Mesothelial cell of epicardium (in vitro differentiated cells): ENCODE results near the gene LRRC17. TPM values are rescaled to one million over a fixed set of nuclear protein-coding genes. Genes with fewer than 3 reads are reported as not detected.

Experiments
- DNase-seq, 2 experiments: peaks; one replicate each; pipeline ENCODE4 v3.0.0; 2021; ENCODE audit warnings: low spot score in 2 of 2; ENCODE audit not compliant: unreplicated experiment in 2 of 2
- H3K27ac Mint-ChIP-seq: 2 replicates; pipeline ENCODE4 v1.8.0; 2021; ENCODE audit warnings: mixed read lengths
- H3K27me3 Mint-ChIP-seq: 2 replicates; pipeline ENCODE4 v1.8.0; 2021; ENCODE audit warnings: low read depth, mixed read lengths
- H3K36me3 Mint-ChIP-seq: 2 replicates; pipeline ENCODE4 v1.8.0; 2021; ENCODE audit warnings: mixed read lengths
- H3K4me1 Mint-ChIP-seq: 2 replicates; pipeline ENCODE4 v1.8.0; 2021; ENCODE audit warnings: mixed read lengths
- H3K4me3 Mint-ChIP-seq: 2 replicates; pipeline ENCODE4 v1.8.0; 2021; ENCODE audit warnings: mild to moderate bottlenecking, moderate library complexity, mixed read lengths
- H3K9me3 Mint-ChIP-seq: 2 replicates; pipeline ENCODE4 v1.8.0; 2021; ENCODE audit warnings: mixed read lengths
- total RNA-seq: library from RNA; stranded (reverse); gene quantifications from 3 replicates; pipeline ENCODE4 v1.2.1, GENCODE V29; 2021
- TF ChIP-seq, protein P1 (sequence below): fragments of 200-600 bp; sonication (generic); IDR thresholded peaks from one replicate; pipeline ENCODE4 v1.5.0; 2021; ENCODE audit warnings: antibody characterized with exemption; ENCODE audit not compliant: unreplicated experiment

LRRC17 gene
- total RNA-seq, 1 donor from 2014 or later = 43.1 TPM

DNA sequence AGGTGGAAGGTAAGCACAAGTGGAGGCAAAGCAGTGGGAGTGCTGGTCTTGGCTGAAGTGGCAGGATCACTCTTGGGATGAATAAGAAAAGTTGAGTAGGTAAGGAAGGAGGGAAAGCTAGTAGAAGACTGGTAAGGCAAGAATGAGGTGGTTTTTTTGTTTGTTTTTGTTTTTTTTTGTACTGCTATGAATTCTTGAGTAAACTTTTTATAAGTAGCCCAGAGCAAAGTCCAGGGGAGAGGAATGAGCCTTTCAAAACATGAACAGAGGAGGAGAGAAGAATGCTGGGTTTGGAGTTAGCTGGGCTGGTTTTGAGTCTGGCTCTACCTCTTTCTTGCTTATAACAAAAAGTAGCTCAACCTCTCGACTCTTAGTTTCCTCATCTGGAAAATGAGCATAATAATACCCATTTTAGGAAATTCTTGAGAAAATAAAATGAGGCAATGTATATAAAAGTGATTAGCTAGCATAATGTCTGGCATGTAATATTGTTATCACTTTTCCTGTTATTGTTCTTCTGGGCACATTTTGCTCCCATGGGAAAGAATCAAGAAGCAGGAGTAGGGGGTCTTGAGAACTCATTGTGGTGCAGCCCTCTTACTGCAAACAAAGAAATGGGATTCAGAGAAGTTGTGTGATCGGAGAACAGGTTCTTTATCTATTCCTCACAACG is 24.1 kb upstream of the LRRC17 start:
- peaks cover 32% of the 10 kb centered on the region for H3K4me1 Mint-ChIP-seq
- no peaks in the 10 kb centered on the region for H3K9me3 Mint-ChIP-seq
- TF ChIP-seq, protein P1, sequence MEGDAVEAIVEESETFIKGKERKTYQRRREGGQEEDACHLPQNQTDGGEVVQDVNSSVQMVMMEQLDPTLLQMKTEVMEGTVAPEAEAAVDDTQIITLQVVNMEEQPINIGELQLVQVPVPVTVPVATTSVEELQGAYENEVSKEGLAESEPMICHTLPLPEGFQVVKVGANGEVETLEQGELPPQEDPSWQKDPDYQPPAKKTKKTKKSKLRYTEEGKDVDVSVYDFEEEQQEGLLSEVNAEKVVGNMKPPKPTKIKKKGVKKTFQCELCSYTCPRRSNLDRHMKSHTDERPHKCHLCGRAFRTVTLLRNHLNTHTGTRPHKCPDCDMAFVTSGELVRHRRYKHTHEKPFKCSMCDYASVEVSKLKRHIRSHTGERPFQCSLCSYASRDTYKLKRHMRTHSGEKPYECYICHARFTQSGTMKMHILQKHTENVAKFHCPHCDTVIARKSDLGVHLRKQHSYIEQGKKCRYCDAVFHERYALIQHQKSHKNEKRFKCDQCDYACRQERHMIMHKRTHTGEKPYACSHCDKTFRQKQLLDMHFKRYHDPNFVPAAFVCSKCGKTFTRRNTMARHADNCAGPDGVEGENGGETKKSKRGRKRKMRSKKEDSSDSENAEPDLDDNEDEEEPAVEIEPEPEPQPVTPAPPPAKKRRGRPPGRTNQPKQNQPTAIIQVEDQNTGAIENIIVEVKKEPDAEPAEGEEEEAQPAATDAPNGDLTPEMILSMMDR = no peak
- H3K36me3 Mint-ChIP-seq = no peaks in the 10 kb centered on the region
- H3K27me3 Mint-ChIP-seq = no peaks in the 10 kb centered on the region
- H3K27ac Mint-ChIP-seq = no peak overlapping the region
- DNase-seq = no peak
- H3K4me3 Mint-ChIP-seq = no peak overlapping the region

DNA sequence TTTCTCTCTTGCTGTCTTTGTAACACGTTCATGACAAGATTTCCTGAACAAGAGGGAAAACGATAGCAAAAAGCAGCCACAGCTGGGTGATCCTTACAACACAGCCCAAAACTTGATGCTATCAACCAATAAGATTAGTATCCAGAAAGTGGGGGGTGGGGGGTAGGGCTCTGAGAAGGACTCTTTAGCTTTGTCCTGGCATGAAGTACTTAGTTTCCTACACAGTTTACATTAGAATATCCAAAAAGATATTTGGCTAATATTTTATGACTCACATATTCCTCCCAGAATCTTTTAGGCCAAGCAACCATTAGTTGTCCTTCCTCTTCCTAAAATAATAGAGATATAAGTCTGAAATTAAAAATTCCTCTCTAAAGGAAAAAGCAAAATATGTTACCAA is 22.9 kb upstream of the LRRC17 start:
- TF ChIP-seq, protein P1 = no peak

DNA sequence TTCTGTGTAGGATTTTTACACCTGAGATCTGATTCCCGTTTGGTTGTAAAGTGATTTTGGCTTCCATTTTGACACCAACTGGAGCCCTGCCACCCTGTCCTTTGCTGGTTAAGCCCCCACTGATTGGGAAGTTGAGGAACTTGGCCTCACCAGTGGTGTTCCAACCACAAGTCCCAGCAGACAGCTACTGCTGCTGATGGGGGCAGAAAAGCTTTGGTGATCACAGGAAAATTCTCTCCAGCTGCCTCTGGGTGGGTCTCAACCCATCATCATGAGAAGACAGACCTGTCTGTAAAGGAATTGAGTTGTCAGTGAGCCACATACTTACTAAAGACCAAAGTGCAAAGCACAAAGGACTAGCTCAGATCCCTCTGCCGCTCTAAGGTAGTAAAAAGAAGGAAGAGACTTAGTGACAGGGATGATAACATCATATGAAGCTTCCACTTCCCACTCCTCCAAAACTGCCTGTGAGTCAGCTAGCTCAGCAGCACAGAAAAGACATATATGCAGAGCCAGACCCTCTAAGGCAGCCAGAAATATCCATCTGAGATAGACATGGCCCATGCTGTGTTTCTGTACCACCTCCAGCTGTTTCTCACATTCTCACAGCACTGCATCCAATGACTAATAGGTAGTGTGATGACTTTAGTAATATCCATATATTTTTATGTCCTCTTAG is 22.4 kb upstream of the LRRC17 start:
- Mint-ChIP-seq H3K36me3 (no peaks in the 10 kb centered on the region), H3K27ac (peak overlapping the region; percentile 48), H3K9me3 (no peaks in the 10 kb centered on the region), H3K4me3 (no peak overlapping the region), H3K4me1 (peaks cover 34% of the 10 kb centered on the region), H3K27me3 (no peaks in the 10 kb centered on the region)
- TF ChIP-seq, protein P1 = no peak
- no peak for DNase-seq

More for the DNA sequence above, 22.9 kb upstream of the LRRC17 start:
- H3K9me3 Mint-ChIP-seq = no peaks in the 10 kb centered on the region
- no peak for DNase-seq
- no peak overlapping the region for H3K27ac Mint-ChIP-seq
- no peak overlapping the region for H3K4me3 Mint-ChIP-seq
- no peaks in the 10 kb centered on the region for H3K27me3 Mint-ChIP-seq
- peaks cover 31% of the 10 kb centered on the region for H3K4me1 Mint-ChIP-seq
- no peaks in the 10 kb centered on the region for H3K36me3 Mint-ChIP-seq

DNA sequence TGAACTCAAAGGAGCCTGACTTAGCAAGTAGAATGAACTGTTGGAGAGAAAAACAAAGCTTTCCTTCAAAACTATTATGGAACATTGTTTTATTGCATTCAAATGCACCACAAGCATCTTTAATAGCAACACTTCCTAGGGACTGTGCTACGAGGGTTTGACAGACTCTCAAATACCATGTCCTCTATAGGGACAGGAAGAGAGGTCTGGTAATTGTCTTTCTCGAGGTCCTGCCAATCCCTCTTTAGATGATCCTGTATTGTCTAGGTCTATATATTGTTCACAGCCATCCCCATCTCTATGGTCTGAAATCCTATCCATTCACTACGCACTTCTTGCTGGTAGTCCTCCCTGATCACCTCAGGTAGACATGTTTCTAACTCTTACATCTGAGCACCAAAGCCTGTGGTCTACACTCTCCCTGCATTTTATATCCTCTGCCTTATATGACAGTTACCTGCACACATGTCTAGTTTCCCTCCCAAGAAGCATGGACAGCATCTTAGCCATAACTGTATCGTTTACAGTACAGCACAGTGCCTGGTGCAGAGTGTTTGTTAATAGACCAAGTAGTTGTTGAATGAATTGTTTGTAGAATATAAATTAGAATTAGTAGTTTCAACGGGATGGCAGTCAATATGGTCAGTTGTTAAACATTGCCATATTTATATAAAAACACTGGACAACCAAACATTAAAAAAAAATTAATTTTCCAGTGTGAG is 21.7 kb upstream of the LRRC17 start:
- no peaks in the 10 kb centered on the region for H3K9me3 Mint-ChIP-seq
- TF ChIP-seq, protein P1 = no peak
- peaks cover 41% of the 10 kb centered on the region for H3K4me1 Mint-ChIP-seq
- DNase-seq = no peak
- no peaks in the 10 kb centered on the region for H3K27me3 Mint-ChIP-seq
- no peak overlapping the region for H3K4me3 Mint-ChIP-seq
- no peaks in the 10 kb centered on the region for H3K36me3 Mint-ChIP-seq
- peak overlapping the region; percentile 48 for H3K27ac Mint-ChIP-seq

DNA sequence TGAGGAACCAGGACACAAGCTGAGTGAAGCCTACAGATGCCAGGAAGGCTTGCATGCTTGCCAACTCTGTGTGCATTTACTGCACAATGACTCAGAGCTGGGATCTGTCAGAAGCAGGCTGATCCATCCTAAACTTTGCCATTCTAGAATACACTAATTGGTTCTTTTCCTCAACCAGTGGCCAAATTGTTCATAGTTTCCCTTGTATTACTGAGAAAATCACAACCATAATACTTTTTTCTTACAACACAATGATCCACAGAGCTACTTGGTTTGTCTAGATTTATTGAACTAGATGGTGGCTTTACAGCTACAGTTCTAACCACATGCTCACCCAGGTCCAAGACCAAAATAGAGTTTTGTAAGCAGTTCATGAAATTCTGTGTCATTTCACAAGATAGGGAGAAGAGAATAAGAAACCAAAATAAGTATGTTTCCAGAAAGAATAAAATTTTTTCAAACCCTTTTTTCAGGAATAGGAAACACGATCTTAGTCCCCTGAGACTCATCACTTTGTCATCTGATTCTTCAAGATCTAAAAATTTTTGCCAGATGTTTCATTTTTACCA is 21.0 kb upstream of the LRRC17 start:
- Mint-ChIP-seq H3K4me3 (no peak overlapping the region), H3K9me3 (no peaks in the 10 kb centered on the region), H3K4me1 (peaks cover 47% of the 10 kb centered on the region), H3K27ac (no peak overlapping the region), H3K36me3 (no peaks in the 10 kb centered on the region), H3K27me3 (no peaks in the 10 kb centered on the region)
- no peak for DNase-seq
- TF ChIP-seq, protein P1 = no peak
